ENCODE data around the gene LILRB4. TPM values are rescaled to one million over a fixed set of nuclear protein-coding genes. Genes with fewer than 3 reads are reported as not detected.

LILRB4 gene
- 1 to 10 TPM; 1.1 to 5.1 (median 2.4) TPM for total RNA-seq

DNA sequence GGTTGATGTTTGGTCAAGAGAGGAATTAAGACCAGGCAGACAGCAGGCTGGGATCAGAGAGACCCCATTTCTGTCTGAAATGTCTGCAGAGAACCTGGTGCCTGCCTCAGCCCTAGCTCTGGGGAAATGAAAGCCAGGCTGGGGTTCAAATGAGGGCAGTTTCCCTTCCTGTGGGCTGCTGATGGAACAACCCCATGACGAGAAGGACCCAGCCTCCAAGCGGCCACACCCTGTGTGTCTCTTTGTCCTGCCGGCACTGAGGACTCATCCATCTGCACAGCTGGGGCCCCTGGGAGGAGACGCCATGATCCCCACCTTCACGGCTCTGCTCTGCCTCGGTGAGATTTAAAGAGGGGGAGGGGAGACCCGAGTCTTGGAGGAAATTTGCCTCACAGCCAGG is at the start of gene LILRB4:
Gene LILRB4 (plus strand): TSS at position 256 of the 400 bp plus-strand sequence. CDS start 49 bp downstream, at position 305.
- Histone ChIP-seq H3K4me1 (no peaks in the 10 kb centered on the region), H3K9me3 (peaks cover 0 to 15% (median 0%) of the 10 kb centered on the region in 4 donors), H3K36me3 (no peaks in the 10 kb centered on the region), H3K27ac (no peak within 1 kb of the TSS), H3K4me3 (peak within 1 kb of the TSS in 1 of 4 donors; percentile 34), H3K27me3 (no peaks in the 10 kb centered on the region)
- 52 to 72% methylated on average over 3 to 7 of the region's 7 CpGs for WGBS, 2 donors
- TF ChIP-seq, protein P1, sequence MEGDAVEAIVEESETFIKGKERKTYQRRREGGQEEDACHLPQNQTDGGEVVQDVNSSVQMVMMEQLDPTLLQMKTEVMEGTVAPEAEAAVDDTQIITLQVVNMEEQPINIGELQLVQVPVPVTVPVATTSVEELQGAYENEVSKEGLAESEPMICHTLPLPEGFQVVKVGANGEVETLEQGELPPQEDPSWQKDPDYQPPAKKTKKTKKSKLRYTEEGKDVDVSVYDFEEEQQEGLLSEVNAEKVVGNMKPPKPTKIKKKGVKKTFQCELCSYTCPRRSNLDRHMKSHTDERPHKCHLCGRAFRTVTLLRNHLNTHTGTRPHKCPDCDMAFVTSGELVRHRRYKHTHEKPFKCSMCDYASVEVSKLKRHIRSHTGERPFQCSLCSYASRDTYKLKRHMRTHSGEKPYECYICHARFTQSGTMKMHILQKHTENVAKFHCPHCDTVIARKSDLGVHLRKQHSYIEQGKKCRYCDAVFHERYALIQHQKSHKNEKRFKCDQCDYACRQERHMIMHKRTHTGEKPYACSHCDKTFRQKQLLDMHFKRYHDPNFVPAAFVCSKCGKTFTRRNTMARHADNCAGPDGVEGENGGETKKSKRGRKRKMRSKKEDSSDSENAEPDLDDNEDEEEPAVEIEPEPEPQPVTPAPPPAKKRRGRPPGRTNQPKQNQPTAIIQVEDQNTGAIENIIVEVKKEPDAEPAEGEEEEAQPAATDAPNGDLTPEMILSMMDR (IDR thresholded peaks at IDR 0.05): no peak
- peak in 1 of 2 donors; percentile 46 for TF ChIP-seq EP300 (IDR thresholded peaks at IDR 0.05)
- DNase-seq (ENCODE audit: low spot score in 2 of 2): peak in 1 of 2 donors; percentile 41

DNA sequence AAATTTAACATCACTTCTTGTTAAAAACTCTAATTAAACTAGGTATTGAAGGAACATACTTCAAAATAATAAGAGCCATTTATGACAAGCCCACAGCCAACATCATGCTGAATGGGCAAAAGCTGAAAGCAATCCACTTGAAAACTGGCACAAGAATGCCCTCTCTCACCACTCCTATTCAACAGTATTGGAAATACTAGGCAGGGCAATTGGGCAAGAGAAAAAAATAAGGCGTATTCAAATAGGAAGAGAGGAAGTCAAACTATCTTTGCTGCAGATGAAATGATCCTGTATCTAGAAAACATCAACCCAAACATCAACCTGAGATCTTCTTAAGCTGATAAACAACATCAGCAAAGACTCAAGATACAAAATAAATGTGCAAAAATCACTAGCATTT is 48.1 kb upstream of the LILRB4 start:
- no peak for DNase-seq (ENCODE audit: low spot score in 2 of 2)
- Histone ChIP-seq H3K27me3 (no peaks in the 10 kb centered on the region), H3K4me1 (no peaks in the 10 kb centered on the region), H3K4me3 (no peak overlapping the region), H3K27ac (no peak overlapping the region), H3K9me3 (peaks cover 0 to 18% (median 0%) of the 10 kb centered on the region in 4 donors), H3K36me3 (no peaks in the 10 kb centered on the region)
- whole genome bisulfite sequencing, 2 donors: 85 to 96% methylated on average over 1 of the region's 1 CpG
- TF ChIP-seq EP300 (IDR thresholded peaks at IDR 0.05) (no peak), POLR2A (IDR thresholded peaks at IDR 0.05) (no peak)
- TF ChIP-seq, protein P1 (IDR thresholded peaks at IDR 0.05): no peak

DNA sequence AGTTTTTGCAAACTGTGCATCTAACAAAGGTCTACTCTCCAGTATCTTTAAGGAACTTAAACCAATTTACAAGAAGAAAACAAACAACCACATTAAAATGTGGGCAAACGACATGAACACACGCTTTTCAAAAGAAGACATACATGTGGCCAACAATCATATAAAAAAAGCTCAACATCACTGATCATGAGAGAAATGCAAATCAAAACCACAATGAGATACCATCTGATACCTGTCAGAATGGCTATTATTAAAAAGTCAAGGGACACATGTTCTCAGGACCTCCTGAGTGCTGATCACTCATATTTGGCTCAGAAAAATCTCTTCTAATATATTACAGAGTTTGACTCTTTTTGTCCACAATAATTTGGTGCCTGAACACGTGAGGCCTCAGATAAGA is 46.7 kb upstream of the LILRB4 start:
- WGBS, 2 donors: 65 to 72% methylated on average over 3 of the region's 3 CpGs
- no peaks in the 10 kb centered on the region for H3K36me3 ChIP-seq
- no peak overlapping the region for H3K4me3 ChIP-seq

DNA sequence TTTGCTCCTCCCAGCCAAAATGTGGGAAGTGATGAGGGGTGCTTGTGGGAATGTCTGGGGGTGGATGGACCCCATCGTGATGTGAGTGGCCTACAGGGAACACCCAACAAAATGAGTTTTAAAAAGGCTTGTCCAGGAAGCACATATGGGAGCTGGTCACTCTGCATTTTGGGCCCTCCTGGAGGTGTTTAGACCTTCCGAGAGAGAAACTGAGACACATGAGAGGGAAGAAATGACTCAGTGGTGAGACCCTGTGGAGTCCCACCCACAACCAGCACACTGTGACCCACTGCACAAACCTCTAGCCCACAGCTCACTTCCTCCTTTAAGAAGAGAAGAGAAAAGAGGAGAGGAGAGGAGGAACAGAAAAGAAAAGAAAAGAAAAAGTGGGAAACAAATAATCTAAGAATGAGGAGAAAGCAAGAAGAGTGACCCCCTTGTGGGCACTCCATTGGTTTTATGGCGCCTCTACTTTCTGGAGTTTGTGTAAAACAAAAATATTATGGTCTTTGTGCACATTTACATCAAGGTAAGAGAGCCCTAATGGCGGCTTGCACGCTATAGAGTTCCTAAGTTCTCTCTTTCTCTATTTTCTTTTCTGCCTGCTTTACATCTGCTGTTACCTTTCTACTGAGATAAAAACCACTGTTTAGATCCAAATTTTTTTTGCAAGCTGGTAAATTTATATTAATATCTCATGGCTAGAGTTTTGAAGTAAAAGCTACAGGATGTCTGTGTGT is 45.8 kb upstream of the LILRB4 start:
- Histone ChIP-seq H3K27me3 (no peaks in the 10 kb centered on the region), H3K9me3 (peaks cover 0 to 8% (median 0%) of the 10 kb centered on the region in 4 donors), H3K27ac (peak overlapping the region in 1 of 4 donors; percentile 38), H3K4me1 (no peaks in the 10 kb centered on the region), H3K4me3 (peak overlapping the region in 1 of 4 donors; percentile 27), H3K36me3 (no peaks in the 10 kb centered on the region)
- WGBS, 2 donors: 48 to 65% methylated on average over 5 of the region's 5 CpGs
- no peak for DNase-seq (ENCODE audit: low spot score in 2 of 2)
- TF ChIP-seq, protein P1 (IDR thresholded peaks at IDR 0.05): no peak
- TF ChIP-seq EP300 (IDR thresholded peaks at IDR 0.05) (no peak), POLR2A (IDR thresholded peaks at IDR 0.05) (no peak)

More for the DNA sequence above, 46.7 kb upstream of the LILRB4 start:
- no peaks in the 10 kb centered on the region for H3K27me3 ChIP-seq
- no peaks in the 10 kb centered on the region for H3K4me1 ChIP-seq
- TF ChIP-seq EP300 (IDR thresholded peaks at IDR 0.05): no peak
- no peak for TF ChIP-seq POLR2A (IDR thresholded peaks at IDR 0.05)
- TF ChIP-seq, protein P1 (IDR thresholded peaks at IDR 0.05): no peak
- no peak for DNase-seq (ENCODE audit: low spot score in 2 of 2)
- H3K27ac ChIP-seq: peak overlapping the region in 1 of 4 donors; percentile 38
- H3K9me3 ChIP-seq: peaks cover 0 to 8% (median 0%) of the 10 kb centered on the region in 4 donors

DNA sequence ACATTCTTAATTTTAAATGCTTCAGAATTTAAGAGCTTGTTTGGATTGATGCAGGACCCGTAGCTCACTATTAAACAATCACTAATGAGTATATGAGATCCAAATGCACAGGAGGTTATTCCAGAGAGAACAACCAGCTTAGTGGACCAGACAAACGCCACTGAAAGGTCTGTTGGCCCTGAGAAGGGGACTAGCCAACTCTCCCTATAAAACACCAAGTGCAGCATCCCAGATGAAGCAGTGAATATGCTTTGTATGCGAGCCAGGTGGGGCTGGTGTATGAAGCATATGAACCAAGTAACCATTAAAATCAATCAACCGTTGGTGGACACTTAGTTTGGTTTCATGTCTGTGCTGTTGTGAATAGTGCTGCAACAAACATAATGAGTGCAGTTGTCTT is 42.3 kb upstream of the LILRB4 start:
- Histone ChIP-seq H3K36me3 (no peaks in the 10 kb centered on the region), H3K4me1 (no peaks in the 10 kb centered on the region), H3K27me3 (no peaks in the 10 kb centered on the region), H3K4me3 (no peak overlapping the region), H3K27ac (no peak overlapping the region), H3K9me3 (peaks cover 0 to 8% (median 0%) of the 10 kb centered on the region in 4 donors)
- WGBS, 2 donors: 70% methylated on average over 4 of the region's 4 CpGs
- TF ChIP-seq, protein P1 (IDR thresholded peaks at IDR 0.05): no peak
- TF ChIP-seq POLR2A (IDR thresholded peaks at IDR 0.05) (no peak), EP300 (IDR thresholded peaks at IDR 0.05) (no peak)
- no peak for DNase-seq (ENCODE audit: low spot score in 2 of 2)
